Frontal cortex (tissue), 4 donors: Measurements from ENCODE around the gene HNF4A. TPM values are rescaled to one million over a fixed set of nuclear protein-coding genes. Genes with fewer than 3 reads are reported as not detected.

Experiments
- DNase-seq, 2 donors: peaks; one replicate each; pipeline ENCODE4 v3.0.0; 2012; ENCODE audit warnings: low spot score in 2 of 2
- FAIRE-seq: peaks from 2 replicates; lab custom pipeline; 2012; peaks lifted over from hg19 to GRCh38; lab: Jason Lieb, UNC
- total RNA-seq: library from RNA; depleted of rRNA; stranded (reverse); fragments of >200 nt; gene quantifications from one replicate; pipeline ENCODE4 v1.2.3, GENCODE V29; 2014
- donor health status: control.
- donor health status: control.
- donor health status: control.

The HNF4A gene
- total RNA-seq, 1 donor from 2014 or later: not detected

DNA sequence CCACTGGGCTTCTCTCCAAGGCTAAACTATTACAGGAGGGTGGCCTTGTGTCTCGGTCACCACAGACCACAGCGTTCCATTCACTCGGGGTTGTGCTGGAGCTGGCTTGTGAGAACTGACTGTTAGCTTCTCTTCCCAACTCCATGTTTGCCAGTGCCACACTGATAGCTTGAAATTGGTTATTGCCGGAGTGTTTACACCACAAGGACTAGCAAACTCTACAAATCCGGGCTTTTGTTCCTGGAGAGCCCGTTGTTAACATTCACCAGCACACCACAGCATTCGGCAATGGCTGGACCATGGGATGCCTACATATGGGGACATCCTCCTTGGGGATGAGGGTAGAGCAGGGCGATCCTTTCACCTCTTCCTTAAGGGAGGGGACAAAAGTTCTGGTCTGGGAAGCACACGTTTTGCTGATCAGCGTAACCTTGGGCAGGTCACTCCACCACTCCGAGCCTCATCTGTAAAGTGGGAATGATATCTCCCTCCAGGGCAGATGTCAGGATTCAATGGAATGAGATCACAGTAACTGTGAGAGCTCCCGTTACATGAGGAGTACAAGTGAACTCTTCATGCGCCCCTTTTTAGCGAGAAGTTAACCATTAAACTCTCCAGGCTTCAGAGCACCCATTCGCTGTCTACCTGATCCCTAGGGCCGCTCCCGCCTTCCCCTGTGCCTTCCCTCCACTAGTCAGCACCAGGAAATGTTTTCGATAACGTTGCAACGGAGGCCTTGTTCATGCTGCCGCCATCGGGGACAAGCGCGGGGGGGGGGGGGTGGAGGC lies 78.4 kb downstream of the HNF4A start:
- DNase-seq (no peak), FAIRE-seq (no peak)

DNA sequence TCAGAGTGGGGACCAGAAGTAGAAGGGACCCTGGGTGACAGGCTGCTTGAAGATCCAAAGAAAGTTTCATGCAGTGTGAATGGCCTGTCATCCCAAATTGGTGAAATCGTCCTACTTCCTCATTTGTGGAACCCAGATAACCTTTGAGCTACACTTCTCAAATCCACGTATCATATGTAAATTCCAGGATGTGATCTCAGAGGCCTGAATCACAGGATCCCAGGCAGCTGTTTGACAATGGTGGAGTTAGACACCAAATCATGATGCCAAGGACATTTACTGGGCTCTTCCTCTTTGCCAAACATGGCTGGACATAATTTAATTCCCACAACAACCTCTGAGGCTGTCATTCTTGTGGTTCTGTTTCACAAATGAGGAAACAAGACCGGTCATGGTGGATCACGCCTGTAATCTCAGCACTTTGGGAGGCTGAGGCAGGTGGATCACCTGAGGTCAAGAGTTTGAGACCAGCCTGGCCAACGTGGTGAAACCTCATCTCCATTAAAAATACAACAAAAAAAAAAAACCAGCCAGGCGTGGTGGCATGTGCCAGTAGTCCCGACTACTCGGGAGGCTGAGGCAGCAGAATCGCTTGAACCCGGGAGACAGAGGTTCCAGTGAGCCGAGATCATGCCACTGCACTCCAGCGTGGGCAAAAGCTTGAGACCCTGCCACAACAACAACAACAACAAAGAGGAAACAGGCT lies 80.3 kb downstream of the HNF4A start:
- FAIRE-seq (no peak), DNase-seq (no peak)

DNA sequence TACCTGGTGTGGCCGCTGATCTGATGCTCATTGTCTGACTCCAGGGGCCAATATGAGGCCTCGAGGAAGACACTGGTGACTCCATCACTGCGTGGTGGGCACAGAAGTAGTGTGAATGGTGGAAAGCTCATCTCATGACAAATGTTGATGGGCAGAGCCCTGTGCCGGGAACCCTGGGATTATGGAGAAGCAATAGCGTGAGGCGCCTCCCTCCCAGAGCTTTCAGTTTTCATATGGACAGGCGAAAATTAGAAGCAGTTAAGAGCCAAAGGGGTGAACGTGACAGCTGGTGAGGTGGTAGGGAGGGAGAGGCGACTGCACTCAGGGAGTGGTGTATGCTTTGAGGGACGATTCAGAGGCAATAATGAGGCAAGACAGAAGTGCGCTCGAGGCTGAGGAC lies 80.9 kb downstream of the HNF4A start:
- DNase-seq (no peak), FAIRE-seq (no peak)

DNA sequence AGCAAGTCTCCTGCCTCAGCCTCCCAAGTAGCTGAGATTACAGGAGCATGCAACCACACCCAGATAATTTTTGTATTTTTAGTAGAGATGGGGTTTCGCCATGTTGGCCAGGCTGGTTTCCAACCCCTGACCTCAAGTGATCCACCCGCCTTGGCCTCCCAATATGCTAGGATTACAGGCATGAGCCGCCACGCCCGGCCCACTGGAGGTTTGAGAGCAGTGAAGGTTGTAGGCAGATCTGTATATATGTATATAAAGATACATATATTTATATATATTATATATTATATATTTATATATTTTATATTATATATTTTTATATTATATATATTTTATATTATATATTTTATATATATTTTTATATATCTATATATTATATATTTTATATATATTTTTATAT lies 82.0 kb downstream of the HNF4A start:
- no peak for FAIRE-seq
- no peak for DNase-seq

DNA sequence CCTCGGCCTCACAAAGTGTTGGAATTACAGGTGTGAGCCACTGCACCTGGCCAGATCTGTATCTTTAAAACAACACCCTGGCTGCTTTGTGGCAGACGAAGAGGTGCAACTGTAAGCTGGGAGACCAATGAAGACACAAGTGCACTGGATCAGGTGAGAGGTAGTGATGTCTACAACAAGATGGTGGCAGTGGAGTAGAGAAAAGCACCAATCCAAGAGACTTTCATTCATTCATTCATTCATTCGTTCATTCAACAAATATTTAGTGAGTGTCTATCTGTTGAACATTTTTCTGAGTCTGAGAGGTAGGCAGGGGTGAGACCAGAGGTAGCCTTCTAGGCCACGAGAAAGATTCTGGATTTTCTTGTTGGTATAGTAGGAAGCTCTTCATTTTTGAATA lies 83.3 kb downstream of the HNF4A start:
- DNase-seq (no peak), FAIRE-seq (no peak)

DNA sequence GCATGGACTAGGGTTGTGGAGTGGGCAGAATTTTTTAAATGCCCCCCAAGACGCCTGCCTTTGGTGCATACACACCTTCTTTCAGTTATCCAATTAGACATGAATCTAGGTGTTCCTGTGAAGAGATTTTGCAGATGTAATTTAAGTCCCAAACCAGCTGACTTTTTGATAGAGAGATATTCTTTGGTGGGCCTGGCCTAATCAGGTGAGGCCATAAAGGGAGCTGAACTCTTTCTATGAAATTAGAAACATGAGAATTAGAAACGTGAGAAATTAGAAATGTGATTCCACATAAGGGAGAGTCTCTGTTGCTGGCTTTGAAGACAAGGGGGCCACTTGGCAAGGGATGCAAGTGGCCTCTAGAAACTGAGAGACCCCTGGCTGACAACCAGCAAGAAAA lies 83.8 kb downstream of the HNF4A start:
- FAIRE-seq: no peak
- no peak for DNase-seq

DNA sequence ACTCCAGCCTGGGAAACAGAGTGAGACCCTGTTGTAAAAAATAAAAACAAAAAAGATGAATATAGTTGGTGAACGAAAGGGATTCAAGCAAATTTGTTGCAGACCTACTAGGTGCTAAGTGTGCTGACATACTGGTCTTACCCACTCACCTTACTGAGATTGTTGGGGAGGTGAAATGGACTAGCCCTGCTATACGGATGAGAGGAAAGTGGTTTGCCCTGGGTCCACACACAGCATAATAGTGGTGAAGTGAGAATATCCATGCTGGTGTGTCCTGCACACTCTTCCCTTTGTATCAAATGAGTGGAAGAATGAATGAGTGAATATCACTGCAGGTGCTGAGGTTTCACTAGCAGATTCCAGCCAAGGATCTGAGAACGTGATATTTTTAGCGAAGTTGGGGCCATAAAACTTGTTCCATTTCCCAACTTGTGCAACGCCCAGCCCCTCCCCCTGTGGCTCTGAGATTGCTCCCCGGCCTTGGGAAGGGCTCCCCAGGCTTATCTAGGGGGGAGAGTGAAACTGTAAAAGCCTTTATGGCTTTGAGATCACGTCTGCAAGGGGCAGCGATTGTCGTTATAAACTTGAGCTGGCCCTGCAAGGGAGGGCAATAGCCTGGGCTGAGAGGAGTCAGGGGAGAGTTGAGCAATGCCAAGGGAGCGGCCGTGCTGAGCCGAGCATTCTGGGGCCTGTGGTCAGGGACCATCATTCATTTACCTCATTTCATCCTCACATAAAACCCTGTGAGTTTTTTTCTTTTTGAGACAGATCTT lies 87.0 kb downstream of the HNF4A start:
- FAIRE-seq (no peak), DNase-seq (no peak)

DNA sequence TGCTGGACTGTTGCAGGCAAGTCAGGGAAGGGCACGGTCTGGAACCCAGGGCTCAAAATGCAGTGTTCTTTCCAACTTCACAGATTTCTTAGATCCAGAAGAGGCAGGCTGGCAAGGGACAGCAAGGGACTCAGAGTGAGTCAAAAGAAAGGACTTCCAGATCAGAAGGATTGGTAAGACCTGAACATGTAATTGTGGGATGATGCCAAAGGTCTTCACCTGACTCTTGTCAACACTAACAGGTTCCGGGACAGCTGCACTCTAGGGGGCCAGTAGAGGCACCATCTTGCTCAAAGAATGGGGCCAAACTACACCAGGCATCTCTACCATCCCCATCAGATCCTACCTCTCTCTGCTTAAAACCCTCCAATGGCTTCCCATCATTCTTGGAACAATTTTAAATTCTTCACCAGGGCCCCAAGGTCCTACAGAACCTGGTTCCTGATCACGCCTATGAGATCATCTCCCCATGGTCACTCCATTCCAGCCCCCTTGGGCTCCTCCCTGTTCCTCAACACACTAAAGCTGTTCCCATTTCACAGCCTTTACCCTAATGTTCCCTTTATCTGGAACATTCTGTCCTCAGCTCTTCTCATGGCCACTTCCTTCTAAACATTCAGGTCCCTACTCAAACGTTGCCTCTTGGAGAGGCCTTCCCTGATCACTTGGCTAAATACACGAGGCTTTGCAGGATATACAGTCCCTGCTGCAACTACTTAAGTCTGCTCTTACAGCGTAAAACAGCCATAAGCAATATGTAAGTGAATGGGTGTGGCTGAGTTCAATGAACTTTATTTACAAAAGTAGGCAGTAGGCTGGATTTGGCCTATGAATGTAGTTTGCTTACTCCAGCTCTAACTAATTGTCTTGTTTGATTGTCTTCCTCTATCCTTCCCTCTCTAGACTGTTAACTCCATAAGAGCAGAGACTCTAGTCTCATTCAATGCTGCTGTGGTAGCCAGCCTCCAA lies 90.5 kb downstream of the HNF4A start:
- FAIRE-seq (no peak), DNase-seq (no peak)

DNA sequence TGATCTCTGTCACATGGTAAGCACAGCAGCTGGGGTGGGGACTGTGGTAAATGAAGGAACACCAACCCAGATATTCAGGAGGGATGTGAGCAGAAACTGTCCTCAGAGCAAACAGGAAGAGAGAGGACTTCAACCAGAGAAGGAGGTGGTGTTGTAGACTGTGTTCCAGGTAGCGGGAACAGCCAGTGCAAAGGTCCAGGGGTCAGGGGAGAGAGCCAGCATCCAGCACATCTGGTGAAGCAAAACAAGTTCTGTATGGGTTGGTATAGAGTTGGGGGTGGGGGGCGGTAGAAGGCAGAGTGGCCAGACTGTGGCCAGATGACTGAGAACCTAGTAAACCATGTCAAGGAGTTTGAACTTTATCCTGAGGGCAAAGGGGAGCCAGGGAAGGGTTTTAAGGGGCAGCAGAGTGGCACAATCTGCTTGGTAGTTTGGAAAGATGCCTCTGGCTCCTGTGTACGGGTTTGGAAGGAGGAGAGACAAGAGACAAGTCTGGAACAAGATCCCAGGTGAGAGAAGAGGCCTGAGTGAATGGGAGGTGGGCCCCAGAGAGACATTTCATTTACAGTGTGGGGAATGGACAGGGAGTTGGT lies 92.4 kb downstream of the HNF4A start:
- DNase-seq: no peak
- no peak for FAIRE-seq

DNA sequence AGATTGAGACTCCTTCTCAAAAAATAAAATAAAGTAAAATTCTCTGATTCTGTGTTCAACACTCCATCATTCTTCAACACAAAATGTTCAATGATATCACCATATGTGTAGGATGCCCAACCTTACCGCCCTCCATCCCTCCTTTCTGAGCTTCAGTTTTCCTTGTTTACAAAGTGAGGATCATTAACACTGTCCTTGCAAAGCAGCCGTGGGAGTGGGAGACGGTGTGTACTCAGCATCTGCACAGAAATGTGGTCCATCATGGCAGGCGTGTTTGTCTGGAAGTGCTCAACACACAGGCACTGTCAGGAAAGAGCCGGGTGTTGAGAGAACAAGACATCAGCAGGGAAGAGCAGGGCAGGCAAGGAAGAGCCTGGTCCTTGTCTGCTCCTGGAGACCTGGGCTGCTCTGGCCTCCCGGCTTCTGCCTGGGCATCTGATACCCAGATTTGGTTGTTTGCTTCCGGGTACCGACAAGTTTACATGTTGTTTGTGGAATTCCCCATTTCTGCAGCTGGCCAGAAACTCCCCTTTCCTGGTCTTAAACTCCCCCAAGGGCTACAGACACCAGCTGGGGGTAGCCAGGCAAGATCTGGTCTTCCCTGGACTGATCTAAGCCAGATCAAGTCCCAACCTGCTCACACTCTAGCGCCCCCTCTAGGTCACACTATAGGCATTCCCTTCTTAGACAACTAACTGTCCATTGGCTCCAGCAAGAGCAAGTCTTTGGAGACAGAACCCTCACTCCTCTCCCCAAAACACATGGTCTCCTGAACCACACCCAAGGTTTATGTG lies 93.5 kb downstream of the HNF4A start:
- no peak for DNase-seq
- FAIRE-seq: no peak

DNA sequence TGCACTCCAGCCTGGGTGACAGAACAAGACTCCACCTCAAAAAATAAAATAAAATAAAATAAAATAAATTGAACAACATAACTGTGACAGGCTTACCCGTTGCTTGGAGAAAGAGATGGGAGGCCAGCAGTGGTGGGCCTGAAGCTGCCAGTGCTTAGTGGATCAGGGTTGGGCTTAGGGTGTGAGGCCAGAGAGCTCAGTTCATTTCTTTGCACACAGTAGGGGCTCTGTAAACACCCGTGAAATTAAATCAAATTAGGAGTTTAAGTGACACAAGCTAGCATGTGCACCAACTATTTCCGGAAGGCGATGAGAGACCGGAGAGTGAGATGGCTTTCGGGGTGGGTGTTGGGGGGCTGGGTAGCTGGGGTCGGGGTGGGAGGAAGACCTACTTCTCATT lies 94.4 kb downstream of the HNF4A start:
- DNase-seq (no peak), FAIRE-seq (no peak)

DNA sequence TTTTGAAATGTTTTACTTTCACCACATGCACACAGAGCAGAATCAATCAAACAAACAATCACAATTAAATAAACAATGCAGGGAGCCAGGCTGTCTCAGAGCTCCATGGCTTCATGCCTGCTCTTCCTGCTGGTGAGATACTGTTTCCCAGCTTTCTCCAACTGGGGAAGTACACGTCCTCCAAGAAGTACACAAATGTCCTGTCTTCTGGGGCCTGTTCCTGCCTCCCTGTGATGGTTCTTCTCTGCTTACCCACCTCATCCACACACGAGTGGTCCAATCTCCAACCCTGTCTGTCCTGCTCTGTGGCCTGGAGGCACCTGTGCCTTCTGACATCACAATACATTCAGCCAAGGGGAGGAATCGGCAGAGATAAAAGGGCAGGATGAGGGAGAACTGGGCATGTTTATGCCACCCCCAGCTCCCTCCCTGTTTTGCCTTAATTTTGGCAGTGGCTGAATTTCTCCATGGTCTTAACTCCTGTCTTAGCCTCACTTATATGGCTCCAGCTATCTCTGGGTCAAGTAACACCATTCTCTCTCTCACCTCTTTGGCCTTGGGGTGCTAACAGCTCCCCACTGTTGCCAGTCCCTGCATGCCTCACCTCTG lies 94.9 kb downstream of the HNF4A start:
- FAIRE-seq: no peak
- DNase-seq: no peak

DNA sequence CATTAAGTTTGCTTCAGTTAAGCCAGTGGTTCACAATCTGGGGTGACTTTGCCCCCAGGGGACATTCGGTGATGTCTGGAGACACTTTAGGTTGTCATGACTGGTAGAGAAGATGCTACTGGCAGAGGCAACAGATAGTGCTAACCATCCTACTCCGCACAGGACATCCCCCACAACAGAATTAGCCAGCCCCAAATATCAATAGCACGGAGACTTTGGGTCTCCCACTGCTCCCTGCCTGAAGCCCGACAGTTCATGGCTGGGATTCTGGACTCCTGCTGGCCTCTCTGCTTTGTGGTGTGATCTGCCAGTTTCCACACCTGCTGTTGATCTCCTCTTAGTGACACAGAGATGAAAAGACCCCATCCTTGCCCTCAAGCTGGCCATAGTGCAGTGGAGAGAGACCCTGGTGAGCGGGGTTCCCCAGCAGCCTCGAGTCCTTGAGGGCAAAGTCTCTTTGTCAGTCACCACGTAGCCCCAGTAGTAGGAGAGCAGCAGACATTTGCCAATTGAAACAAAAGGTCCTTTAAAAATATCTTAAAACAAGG lies 95.5 kb downstream of the HNF4A start:
- no peak for FAIRE-seq
- no peak for DNase-seq

DNA sequence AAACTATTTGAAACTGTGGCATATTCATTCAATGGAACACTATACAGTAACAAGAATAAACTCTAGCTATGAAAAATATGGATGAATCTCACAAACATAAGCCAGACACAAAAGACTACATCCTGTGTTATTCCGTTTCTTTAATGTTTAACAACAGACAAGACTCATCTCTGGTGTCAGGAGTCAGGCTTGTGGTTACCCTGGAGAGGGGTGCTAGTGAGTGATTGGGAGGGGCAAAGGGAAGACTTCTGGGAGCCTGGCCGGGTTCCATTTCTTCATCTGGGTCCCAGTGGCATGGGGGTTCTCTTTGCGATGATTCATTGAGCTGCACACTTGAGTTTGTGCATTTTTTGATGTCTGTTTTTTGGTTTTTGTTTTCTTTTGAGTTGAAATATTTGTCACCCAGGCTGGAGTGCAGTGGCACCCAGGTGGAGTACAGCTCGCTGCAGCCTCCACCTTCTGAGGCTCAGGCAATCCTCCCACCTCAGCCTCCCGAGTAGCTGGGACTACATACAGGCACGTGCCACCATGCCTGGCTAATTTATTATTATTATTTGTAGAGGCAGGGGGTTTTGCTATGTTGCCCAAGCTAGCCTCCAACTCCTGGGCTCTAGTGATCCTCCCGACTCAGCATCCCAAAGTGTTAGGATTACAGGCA lies 98.9 kb downstream of the HNF4A start:
- DNase-seq (no peak), FAIRE-seq (no peak)

DNA sequence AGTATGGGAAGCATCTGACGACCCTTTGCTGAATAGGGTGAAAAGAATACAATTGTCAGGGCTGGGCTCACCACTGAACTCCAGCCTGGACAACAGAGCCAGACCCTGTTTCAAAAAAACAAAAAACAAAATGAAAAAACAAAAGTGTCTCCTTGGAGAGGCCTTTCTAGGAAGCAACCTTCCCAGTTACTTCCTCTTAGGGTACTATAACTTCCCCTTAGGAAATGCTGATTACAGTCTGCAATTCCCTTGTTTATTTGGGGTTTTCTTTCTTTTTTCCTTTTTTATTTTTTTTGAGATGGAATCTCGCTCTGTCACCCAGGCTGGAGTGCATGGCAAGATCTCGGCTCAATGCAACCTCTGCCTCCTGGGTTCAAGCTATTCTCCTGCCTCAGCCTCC lies 99.6 kb downstream of the HNF4A start:
- FAIRE-seq: no peak
- no peak for DNase-seq

DNA sequence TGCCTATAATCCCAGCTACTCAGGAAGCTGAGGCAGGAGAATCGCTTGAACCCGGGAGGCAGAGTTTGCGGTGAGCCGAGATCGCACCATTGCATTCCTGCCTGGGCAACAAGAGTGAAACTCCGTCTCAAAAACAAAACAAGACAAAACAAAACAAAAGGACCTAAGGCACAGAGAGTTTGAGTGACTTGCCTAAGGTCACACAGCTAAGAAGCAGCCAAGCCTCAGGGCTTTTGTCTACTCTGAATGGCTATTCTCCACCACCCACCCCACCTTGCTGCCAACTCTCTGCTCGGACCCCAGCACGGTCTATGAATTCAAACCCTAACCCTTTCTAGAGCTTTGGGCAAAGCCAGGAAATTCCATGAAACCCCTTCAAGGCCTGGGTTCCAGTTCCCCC lies 101.1 kb downstream of the HNF4A start:
- no peak for FAIRE-seq

DNA sequence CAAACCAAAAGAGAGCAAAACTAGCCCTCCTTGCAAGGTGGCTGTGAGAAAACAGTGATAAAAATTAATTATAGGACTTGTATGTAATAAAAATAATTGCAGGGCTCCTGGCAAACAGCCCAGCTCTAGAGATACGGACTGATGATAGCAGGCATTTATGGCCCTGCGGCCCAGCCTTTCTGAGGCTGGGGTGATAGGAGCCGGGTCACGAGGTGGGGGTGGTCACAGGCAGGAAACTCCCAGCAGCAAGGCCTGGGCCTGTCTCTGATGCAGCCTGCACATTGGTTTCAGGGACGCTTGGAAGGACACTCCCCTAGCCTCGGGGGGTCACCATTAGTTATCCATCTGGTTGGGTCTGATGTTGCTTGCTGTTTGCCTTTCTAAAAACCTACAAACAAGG lies 101.5 kb downstream of the HNF4A start:
- DNase-seq (no peak), FAIRE-seq (no peak)

More for the DNA sequence above, 101.1 kb downstream of the HNF4A start:
- DNase-seq: no peak
